ENCODE results near the gene DENND1A. TPM values are rescaled to one million over a fixed set of nuclear protein-coding genes. Genes with fewer than 3 reads are reported as not detected.

Gene DENND1A
- total RNA-seq, 2 donors from 2014 or later = 17.8 to 36.6 TPM

DNA sequence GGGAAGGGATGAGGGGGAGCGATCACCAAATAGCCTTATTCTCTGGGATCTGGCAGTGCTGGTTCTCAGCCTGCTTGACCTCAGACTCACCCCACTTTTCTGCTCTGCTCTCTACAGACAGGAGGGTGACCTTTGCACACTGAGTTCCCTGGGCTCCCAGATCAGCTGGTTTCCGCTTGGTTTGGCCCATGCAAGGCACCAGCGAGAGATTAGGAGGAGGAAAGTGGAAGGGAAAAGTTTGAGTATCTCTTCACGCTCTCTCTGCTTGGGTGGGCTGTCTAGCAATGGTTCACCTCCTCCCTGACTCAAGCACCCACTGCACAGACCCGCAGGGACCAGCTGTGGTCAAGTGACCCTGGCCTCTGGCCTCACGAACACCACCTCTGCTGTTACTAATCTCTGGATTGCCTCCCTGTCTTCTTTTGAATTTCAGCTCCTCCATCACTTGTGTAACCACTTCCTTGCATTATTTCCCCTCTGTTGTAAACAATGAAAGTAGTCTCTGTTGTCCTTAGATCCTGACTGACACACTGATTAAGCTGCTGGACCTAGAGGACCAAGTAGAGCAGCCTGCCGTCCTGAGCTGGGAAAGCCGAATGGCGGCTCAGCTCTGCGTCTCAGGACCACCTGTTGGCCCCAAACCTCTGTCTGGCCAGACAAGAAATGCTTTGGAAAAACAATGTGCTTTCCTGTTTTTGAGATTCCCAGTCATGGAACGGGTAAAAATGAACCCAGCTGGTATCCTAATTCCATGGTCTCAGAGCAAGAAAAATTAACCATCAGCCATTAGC is 387.3 kb downstream of the DENND1A start:
- Histone ChIP-seq H3K27ac (no peak overlapping the region), H3K36me3 (no peaks in the 10 kb centered on the region), H3K4me1 (ENCODE audit: control insufficient read depth in 1 of 2, low read depth in 2 of 2) (no peaks in the 10 kb centered on the region), H3K4me3 (no peak overlapping the region), H3K9me3 (no peaks in the 10 kb centered on the region), H3K27me3 (replicated peaks; ENCODE audit: insufficient read depth) (no peaks in the 10 kb centered on the region)
- TF ChIP-seq, protein P1, sequence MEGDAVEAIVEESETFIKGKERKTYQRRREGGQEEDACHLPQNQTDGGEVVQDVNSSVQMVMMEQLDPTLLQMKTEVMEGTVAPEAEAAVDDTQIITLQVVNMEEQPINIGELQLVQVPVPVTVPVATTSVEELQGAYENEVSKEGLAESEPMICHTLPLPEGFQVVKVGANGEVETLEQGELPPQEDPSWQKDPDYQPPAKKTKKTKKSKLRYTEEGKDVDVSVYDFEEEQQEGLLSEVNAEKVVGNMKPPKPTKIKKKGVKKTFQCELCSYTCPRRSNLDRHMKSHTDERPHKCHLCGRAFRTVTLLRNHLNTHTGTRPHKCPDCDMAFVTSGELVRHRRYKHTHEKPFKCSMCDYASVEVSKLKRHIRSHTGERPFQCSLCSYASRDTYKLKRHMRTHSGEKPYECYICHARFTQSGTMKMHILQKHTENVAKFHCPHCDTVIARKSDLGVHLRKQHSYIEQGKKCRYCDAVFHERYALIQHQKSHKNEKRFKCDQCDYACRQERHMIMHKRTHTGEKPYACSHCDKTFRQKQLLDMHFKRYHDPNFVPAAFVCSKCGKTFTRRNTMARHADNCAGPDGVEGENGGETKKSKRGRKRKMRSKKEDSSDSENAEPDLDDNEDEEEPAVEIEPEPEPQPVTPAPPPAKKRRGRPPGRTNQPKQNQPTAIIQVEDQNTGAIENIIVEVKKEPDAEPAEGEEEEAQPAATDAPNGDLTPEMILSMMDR (IDR thresholded peaks at IDR 0.05) = no peak
- ATAC-seq (ENCODE audit: insufficient number of reproducible peaks, low FRiP score, low read depth) = no peak
- DNase-seq (ENCODE audit: low spot score) = no peak

- Histone ChIP-seq H3K4me1 (ENCODE audit: control insufficient read depth in 1 of 2, low read depth in 2 of 2) (no peaks in the 10 kb centered on the region), H3K27ac (no peak overlapping the region), H3K36me3 (no peaks in the 10 kb centered on the region), H3K27me3 (replicated peaks; ENCODE audit: insufficient read depth) (no peaks in the 10 kb centered on the region), H3K4me3 (no peak overlapping the region), H3K9me3 (no peaks in the 10 kb centered on the region)
- ATAC-seq (ENCODE audit: insufficient number of reproducible peaks, low FRiP score, low read depth) (no peak), DNase-seq (ENCODE audit: low spot score) (no peak)
- TF ChIP-seq, protein P1 (IDR thresholded peaks at IDR 0.05) = no peak
These were observed 388.5 kb downstream of the DENND1A start for GRCh38 chr9:123541411-123541810.

DNA sequence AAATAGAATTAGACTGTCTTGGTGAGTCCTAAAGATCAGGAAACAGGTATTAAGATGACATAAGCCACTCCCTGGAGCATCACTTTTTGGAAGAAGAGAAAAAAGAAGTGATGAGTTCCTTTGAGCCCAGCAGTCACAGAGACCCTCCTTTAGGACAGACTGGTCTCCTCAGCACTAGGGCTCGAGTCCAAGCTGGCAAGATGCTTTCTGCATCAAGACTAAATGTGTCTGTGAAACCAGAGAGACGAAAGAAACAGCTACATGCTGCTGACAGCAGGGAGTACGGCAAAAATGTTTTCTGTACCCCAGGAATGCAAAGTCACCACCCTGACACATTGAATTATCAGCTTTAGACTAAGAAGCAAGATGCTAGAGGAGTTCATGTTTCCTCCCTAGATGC is 389.5 kb downstream of the DENND1A start:
- TF ChIP-seq, protein P1 (IDR thresholded peaks at IDR 0.05) = no peak
- Histone ChIP-seq H3K4me3 (no peak overlapping the region), H3K4me1 (ENCODE audit: control insufficient read depth in 1 of 2, low read depth in 2 of 2) (no peaks in the 10 kb centered on the region), H3K9me3 (no peaks in the 10 kb centered on the region), H3K36me3 (no peaks in the 10 kb centered on the region), H3K27me3 (replicated peaks; ENCODE audit: insufficient read depth) (no peaks in the 10 kb centered on the region), H3K27ac (no peak overlapping the region)
- no peak for DNase-seq (ENCODE audit: low spot score)
- ATAC-seq (ENCODE audit: insufficient number of reproducible peaks, low FRiP score, low read depth) = no peak

GRCh38 chr9:123537809-123538208 is 392.1 kb downstream of the DENND1A start:
- TF ChIP-seq, protein P1 (IDR thresholded peaks at IDR 0.05) = no peak
- no peaks in the 10 kb centered on the region for H3K9me3 ChIP-seq
- H3K4me3 ChIP-seq = no peak overlapping the region
- no peaks in the 10 kb centered on the region for H3K4me1 ChIP-seq (ENCODE audit: control insufficient read depth in 1 of 2, low read depth in 2 of 2)
- no peaks in the 10 kb centered on the region for H3K36me3 ChIP-seq
- ATAC-seq (ENCODE audit: insufficient number of reproducible peaks, low FRiP score, low read depth) (no peak), DNase-seq (ENCODE audit: low spot score) (no peak)
- H3K27me3 ChIP-seq (replicated peaks; ENCODE audit: insufficient read depth) = no peaks in the 10 kb centered on the region
- no peak overlapping the region for H3K27ac ChIP-seq

- Histone ChIP-seq H3K4me3 (no peak overlapping the region), H3K27ac (no peak overlapping the region), H3K9me3 (no peaks in the 10 kb centered on the region), H3K27me3 (replicated peaks; ENCODE audit: insufficient read depth) (no peaks in the 10 kb centered on the region), H3K4me1 (ENCODE audit: control insufficient read depth in 1 of 2, low read depth in 2 of 2) (no peaks in the 10 kb centered on the region), H3K36me3 (no peaks in the 10 kb centered on the region)
- DNase-seq (ENCODE audit: low spot score) (no peak), ATAC-seq (ENCODE audit: insufficient number of reproducible peaks, low FRiP score, low read depth) (no peak)
- TF ChIP-seq, protein P1 (IDR thresholded peaks at IDR 0.05) = no peak
These were observed 393.5 kb downstream of the DENND1A start for GRCh38 chr9:123536455-123536868.

All from thoracic aorta (tissue), 2 donors.